Measurements from ENCODE around the gene NHLRC4. TPM values are rescaled to one million over a fixed set of nuclear protein-coding genes. Genes with fewer than 3 reads are reported as not detected.

The NHLRC4 gene
- total and polyA plus RNA-seq, 2 donors (not counting 1 experiment from before 2014, with no cell fraction given), result 0.66 to 3.3 TPM

GRCh38 chr16:564690-565418, 2.0 kb upstream of the NHLRC4 start:
- H4K20me1 ChIP-seq (ENCODE audit: control insufficient read depth, extremely low read depth, insufficient read depth, low read length), result no peaks in the 10 kb centered on the region
- H3K4me2 ChIP-seq (ENCODE audit: extremely low read depth, insufficient read depth, low read length), result no peak overlapping the region
- TF ChIP-seq CTCF (conservative IDR thresholded peaks at IDR 0.05 in 1 of 2, IDR thresholded peaks at IDR 0.05 in 1 of 2; ENCODE audit: low read depth in 1 of 2, low read length in 2 of 2) (no peak), EZH2 (IDR thresholded peaks at IDR 0.05; ENCODE audit: low read length, missing control alignments) (no peak)
- H3K4me1 ChIP-seq (ENCODE audit: control insufficient read depth, extremely low read depth, insufficient read depth, low read length), result peaks cover 17% of the 10 kb centered on the region
- no peak overlapping the region for H2AFZ ChIP-seq (ENCODE audit: low read length)
- H3K27ac ChIP-seq (ENCODE audit: insufficient read depth, low read length), result no peak overlapping the region
- H3K27me3 ChIP-seq (ENCODE audit: control insufficient read depth, insufficient read depth, low read length), result peaks cover 11% of the 10 kb centered on the region
- H3K4me3 ChIP-seq (replicated peaks in 1 of 4; ENCODE audit: control extremely low read depth in 1 of 4, insufficient read depth in 1 of 4, low read depth in 3 of 4, low read length in 4 of 4), result no peak overlapping the region
- H3K9ac ChIP-seq (ENCODE audit: insufficient read depth, low read length), result no peak overlapping the region
- H3K36me3 ChIP-seq (ENCODE audit: control insufficient read depth, insufficient read depth, low read length), result no peaks in the 10 kb centered on the region
- H3K79me2 ChIP-seq (ENCODE audit: control insufficient read depth, insufficient read depth, low read length), result no peaks in the 10 kb centered on the region
- no peak for DNase-seq (ENCODE audit: low read depth in 2 of 2)
- no peaks in the 10 kb centered on the region for H3K9me3 ChIP-seq (ENCODE audit: control insufficient read depth, insufficient read depth, low read depth, low read length)

GRCh38 chr16:565419-566330, 1.1 kb upstream of the NHLRC4 start:
- peak; percentile 9 to 22 for DNase-seq (ENCODE audit: low read depth in 2 of 2)
- H3K36me3 ChIP-seq (ENCODE audit: control insufficient read depth, insufficient read depth, low read length), result no peaks in the 10 kb centered on the region
- H4K20me1 ChIP-seq (ENCODE audit: control insufficient read depth, extremely low read depth, insufficient read depth, low read length), result no peaks in the 10 kb centered on the region
- H3K27ac ChIP-seq (ENCODE audit: insufficient read depth, low read length), result no peak overlapping the region
- TF ChIP-seq EZH2 (IDR thresholded peaks at IDR 0.05; ENCODE audit: low read length, missing control alignments) (no peak), CTCF (conservative IDR thresholded peaks at IDR 0.05 in 1 of 2, IDR thresholded peaks at IDR 0.05 in 1 of 2; ENCODE audit: low read depth in 1 of 2, low read length in 2 of 2) (no peak)
- H3K4me3 ChIP-seq (replicated peaks in 1 of 4; ENCODE audit: control extremely low read depth in 1 of 4, insufficient read depth in 1 of 4, low read depth in 3 of 4, low read length in 4 of 4), result no peak overlapping the region
- peaks cover 17% of the 10 kb centered on the region for H3K4me1 ChIP-seq (ENCODE audit: control insufficient read depth, extremely low read depth, insufficient read depth, low read length)
- H2AFZ ChIP-seq (ENCODE audit: low read length), result no peak overlapping the region
- no peaks in the 10 kb centered on the region for H3K9me3 ChIP-seq (ENCODE audit: control insufficient read depth, insufficient read depth, low read depth, low read length)
- H3K9ac ChIP-seq (ENCODE audit: insufficient read depth, low read length), result peak overlapping the region; percentile 7
- peaks cover 2% of the 10 kb centered on the region for H3K79me2 ChIP-seq (ENCODE audit: control insufficient read depth, insufficient read depth, low read length)
- peaks cover 11% of the 10 kb centered on the region for H3K27me3 ChIP-seq (ENCODE audit: control insufficient read depth, insufficient read depth, low read length)
- no peak overlapping the region for H3K4me2 ChIP-seq (ENCODE audit: extremely low read depth, insufficient read depth, low read length)
